Stimulated activated CD4-positive, alpha-beta T cell treated with anti-CD3 and anti-CD28 coated beads, Interleukin-4, amount 100 ng/mL, for 24 hours (primary cell): Measurements from ENCODE around the gene DGLUCY.
"Not testable (repeated sequence)": the region's sequence is repeated elsewhere in the genome, so short reads cannot be mapped to it uniquely, and the experiment has no call there.

Experiments
- DNase-seq: peaks from one replicate; pipeline ENCODE4 v3.0.0-alpha.2; 2020

The DGLUCY gene

DNA sequence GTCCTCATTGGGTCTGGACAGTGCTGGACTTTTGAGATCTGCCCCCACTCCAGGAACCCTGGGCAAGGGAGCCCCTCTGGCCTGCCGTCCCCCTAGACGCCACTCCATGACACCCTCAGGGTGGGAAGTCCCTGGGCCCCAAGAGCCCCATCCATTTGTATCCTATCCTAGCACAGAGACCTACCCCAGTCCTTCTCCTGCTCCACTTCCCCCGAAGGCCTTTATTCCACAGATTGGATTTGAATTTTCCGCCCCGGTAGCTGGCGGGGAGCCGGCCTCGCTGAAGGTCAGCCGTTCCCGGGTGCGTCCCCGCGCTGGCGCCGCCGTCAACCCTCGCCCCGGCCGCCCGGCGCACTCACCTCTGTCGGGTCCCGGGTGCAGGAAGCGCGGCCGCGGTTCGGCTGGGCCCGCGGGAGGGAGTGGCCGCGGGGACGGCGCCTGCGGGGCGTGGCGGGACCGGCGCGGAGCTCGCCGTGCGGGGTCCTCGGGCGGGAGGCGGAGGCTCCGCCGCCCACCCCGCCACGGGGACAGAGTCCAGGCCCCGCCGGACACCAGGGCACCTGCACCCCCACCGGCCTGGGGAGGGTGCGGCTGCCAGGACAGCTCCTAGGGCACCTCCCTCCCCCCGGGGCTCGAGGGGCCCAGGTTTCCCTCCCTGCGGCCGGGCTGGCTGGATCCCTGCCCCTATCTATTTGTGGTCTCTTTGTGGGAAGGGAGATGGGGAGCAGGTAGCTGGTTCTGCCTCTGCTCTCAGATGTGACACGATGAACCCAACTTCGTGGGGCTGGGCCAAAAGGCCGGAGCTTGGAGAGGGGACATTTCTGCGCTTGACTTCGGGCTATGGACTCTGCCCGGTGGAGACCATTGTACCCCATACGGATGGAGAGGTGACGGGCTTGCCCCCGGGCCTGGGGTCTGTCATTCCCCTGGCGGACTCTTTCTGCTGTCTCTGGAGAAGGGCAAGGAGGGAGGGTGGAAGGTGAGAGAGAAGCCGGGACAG lies 150.6 kb downstream of the DGLUCY start:
- DNase-seq, result peak; percentile 22

DNA sequence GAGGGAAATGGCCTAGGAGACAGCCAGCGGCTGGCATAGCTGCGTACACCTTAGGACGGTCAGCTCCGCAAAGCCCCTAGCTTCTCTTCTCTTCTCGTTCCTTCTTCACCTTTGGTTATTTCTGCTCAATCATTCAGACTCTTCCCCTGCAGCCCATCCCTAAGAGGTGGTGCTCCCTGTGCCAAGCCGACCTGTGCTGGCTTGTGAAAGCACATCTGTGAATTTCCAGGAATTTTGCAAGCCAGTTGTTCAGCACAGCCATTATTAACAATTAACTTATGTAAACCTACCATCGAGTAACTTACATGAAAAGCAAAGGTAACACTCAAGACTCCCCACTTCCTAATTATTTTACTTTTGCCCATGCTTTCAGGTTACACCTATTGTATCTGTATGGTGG lies 151.5 kb downstream of the DGLUCY start:
- DNase-seq, result no peak

DNA sequence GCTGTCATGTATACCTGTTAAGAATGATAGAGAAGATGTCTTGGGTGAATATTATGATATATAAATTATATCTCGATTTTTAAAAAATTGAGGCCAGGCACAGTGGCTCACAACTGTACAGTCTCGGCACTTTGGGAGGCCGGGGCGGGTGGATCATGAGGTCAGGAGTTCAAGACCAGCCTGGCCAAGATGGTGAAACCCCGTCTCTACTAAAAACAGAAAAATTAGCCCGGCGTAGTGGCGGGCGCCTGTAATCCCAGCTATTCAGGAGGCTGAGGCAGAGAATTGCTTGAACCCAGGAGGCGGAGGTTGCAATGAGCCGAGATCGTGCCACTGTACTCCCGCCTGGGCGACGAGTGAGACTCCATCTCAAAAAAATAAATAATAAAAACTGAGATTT lies 152.4 kb downstream of the DGLUCY start:
- not testable (repeated sequence) for DNase-seq

DNA sequence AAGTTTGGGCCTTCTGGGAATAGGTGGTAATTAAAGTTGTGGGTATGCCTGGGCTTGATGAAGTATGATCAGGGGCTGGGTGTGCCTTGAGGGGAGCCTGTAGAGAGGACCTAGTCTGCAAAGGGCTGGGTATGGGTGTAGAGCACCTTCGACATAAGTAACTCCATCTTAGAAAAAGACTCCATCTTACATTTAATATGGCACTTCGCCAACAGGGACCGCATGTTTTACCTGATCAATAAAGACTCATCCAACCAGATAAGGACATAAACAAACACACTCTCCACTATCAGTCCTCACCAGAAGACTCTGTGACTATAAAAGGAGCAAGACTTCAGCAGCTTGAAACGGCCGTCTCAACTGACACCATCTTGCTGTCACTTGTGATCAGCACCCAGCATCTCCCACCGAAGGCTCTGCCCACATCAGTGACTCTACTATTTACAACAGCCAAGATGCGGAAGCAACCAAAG lies 154.1 kb downstream of the DGLUCY start:
- no peak for DNase-seq

DNA sequence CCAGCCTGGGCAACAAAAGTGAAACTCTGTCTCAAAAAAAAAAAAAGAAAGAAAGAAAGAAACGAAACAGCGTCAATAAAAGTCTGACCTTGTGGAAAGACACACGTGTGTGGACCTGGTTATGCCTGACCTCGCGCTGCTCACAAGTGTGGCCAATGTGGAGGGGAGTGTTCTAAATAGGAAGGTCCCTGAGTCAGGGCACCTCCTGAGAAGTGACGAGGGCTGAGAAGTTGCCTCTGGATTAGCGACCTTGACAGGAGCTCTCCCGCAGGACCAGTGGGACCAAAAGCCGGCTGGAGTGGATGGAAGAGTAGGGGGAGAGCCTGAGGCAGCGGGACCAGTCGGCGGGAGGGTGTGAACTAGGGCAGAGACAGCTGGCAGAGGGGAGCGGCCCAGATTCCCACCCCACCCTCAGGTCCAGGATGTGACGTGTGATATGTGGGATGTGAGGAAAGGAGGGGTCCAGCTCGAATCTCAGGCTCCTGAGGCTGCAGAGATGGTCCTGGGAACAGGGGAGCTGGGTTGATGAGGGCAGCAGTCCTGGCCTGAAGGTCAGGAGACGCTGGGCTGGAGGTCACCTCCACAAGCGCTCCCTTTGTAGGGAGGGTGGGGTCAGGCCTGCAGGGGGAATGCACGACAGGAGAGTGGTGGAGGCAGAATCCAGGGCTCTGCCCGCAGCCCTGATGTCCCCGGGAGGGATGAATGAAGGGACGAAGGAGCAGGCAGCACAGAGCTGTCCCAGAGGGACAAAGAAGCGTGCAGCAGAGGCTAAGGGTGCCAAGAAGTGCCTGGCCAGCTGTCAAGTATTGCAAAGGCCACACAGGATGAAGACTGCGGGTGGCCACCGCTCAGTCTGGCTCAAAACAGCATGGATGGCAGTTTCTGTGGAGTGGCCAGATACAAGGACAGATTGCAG lies 155.5 kb downstream of the DGLUCY start:
- no peak for DNase-seq

DNA sequence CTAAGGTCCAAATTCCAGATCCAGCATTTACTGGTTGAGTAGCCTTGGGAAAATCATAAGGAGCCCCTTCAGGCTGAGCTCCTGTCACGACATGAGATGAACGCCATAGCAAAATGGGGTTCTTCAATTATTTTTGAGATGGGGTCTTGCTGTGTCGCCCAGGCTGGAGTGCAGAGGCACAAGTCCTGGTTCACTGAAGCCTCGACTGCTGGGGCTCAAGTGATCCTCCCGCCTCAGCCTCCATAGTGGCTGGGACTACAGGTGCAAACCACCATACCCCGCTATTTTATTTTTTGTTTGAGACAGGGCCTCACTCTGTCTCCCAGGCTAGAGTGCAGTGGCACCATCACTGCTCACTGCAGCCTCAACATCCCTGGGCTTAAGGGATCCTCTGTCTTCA lies 156.3 kb downstream of the DGLUCY start:
- DNase-seq, result no peak

DNA sequence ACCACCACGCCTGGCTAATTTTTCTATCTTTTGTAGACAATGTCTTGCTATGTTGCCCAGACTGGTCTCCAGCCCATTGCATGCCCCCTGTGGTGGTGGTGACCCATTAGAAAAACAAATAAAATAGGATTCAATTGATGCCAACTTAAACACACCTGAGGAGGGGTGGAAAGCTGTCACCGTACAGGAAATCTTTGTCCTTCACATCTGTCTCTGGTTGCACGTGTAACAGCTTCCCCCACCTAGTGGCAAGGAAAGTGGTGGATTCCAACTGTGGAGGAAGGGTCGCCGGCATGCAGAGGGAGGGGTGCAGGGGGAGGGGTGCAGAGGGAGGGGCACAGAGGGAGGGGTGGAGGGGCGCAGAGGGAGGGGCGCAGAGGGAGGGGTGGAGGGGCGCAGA lies 156.7 kb downstream of the DGLUCY start:
- DNase-seq, result no peak

DNA sequence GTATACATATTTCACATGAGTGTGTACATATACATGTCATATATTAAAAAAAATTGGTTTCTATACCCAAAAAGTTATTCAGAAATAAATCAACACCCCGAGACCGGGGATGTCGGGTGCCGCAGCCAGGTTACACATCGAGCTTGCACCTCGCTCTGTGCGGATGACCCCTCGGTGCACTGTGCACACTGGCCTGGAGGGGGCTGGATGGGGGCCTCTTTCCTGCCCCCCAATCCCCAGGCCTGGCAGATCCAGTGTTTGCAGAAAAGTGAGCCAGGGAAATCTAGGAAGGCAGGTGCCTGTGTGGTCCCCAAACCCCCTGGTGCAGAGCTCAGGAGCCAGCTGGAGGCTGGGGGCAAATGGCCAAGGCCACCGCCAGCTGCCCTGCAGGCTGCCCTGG lies 157.8 kb downstream of the DGLUCY start:
- no peak for DNase-seq

DNA sequence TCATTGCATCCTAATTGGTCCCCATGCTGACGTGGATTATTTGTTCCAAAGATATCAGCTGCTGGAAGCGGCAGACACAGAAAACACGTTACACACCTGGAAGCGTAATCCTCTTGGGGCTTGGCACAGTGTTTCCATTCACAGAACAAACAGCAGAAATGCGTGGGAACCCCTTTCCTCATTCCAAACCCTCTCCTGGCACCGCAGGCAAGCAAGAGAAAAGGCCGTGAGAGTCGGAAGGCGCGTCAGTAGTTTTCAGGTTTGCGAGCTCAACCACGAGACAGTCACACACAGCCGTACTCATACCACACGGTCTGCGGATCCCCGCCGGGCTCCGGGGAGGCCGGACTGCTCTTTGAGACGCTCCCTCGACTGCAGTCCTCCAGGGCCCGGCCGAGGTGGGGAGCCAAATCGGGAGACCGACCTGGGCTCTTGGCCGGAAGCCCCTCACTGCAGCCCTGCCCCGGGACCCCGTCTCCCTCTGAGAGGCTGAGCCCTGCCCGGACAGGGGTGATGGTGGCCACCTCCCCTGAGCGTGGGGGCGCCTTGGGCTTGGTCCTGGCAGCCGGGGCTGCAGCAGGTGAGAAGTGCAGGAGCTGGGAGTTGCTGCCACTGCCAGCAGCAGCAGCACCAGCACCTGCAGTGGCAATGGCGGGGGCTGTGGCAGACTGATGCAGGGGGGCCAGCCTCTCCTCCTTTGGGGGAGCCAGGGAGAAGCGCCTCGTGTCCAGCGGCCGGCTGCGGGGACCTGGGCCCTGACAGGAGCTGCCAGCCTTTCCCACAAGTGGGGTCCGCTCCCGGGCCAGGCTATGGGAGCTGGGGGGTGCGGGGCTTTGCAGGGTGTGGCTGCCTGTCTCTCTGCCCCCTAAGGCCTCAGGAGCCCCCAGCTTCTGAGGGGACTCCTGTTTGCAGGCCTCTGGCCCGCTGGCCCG lies 158.7 kb downstream of the DGLUCY start:
- DNase-seq, result no peak

DNA sequence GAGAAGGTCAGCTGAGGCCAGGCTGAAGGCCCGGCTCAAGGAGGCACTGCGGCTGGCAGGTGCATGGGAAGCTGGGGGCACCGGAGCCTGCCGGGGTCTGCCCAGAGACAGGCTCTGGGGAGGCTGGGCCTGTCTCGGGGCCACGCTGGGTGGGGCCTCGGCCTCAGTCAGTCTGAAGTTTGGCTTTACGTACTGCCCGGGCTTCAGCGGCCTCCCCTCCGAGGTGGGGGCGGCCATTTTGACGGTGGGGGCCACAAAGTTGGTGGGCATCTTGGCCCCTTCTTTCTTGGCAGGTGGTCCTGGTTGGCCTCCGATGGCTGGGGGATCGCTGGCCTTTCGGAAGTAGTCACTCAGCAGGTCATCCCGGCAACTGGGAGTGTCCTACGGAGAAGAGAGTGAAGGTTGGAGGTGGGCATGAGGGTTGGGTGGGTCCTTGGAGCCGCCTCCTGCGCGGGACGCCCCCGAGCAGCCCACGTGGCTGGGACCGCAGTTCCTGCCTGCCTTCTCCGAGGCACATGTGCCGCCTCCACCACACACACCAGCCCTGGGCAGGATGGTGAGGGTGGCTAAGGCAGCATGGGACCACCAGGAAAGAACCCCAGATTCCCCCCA lies 159.5 kb downstream of the DGLUCY start:
- no peak for DNase-seq

DNA sequence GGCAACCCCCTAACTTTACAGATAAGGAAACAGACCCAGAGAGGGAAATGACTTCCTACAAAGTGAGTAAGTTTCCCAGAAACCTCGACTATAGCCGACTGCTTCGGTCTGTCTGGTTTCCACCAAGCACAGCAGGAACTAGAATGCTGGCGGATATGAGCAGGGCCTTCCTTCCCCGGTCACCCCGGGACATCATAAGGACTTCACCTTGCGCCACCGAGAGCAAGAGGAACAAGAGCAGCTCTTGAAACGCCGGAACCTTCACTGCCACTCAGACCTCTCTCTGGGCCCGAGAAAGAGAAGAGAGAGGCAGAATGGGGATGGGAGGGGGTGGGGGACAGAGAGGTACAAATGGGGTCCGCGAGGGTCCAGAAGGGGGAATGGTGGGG lies 160.0 kb downstream of the DGLUCY start:
- DNase-seq, result no peak

DNA sequence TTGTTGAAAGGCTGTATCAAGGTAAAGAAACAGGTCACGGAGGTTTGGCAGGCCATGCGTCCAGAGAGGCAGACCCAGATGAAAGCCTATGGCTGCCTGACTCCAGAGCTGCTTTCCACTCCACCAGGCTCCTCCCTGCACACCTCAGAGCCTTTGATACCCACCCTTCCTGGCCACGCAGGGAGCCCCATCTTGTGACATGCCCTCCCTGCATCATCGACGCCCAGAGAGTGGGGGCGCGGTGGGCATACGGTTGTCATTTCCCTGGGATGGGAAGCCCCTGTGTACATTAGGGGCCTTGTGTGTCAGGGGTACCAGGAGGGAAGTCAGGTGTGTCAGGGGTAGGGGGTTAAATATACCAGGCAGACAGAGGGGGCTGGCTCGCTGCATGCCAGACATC lies 160.9 kb downstream of the DGLUCY start:
- DNase-seq, result no peak
